ENCODE data around the gene FLNA.

DNA sequence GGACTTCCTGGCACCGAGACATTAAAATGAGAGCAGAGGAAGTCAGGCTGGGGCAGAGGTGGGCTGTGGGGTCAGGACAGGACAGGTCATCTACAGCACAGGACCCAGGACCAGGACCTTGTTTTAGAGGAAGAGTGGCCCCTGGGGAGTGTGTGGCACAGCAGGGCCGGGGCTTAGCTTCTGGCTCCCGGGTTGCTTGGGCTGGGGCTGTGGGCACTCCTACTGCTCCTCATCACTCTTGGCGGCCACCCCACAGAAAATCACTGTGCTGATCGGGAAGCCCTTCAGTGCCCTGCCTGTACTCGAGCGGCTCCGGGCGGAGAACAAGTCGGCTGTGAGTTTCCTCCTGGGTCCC, 45.9 kb upstream of the FLNA start:
- TF ChIP-seq, protein P1, sequence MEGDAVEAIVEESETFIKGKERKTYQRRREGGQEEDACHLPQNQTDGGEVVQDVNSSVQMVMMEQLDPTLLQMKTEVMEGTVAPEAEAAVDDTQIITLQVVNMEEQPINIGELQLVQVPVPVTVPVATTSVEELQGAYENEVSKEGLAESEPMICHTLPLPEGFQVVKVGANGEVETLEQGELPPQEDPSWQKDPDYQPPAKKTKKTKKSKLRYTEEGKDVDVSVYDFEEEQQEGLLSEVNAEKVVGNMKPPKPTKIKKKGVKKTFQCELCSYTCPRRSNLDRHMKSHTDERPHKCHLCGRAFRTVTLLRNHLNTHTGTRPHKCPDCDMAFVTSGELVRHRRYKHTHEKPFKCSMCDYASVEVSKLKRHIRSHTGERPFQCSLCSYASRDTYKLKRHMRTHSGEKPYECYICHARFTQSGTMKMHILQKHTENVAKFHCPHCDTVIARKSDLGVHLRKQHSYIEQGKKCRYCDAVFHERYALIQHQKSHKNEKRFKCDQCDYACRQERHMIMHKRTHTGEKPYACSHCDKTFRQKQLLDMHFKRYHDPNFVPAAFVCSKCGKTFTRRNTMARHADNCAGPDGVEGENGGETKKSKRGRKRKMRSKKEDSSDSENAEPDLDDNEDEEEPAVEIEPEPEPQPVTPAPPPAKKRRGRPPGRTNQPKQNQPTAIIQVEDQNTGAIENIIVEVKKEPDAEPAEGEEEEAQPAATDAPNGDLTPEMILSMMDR (IDR thresholded peaks at IDR 0.05) = no peak
- TF ChIP-seq POLR2A (IDR thresholded peaks at IDR 0.05) = no peak
